RWPE2 (cell line): ENCODE results near the gene PLEKHA5.
"Not testable (repeated sequence)": the region's sequence is repeated elsewhere in the genome, so short reads cannot be mapped to it uniquely, and the experiment has no call there.

Experiments used
- ATAC-seq: fragments of 200-7000 bp; cut with Tn5 transposase; 3 replicates; pipeline ENCODE4 v1.9.1; 2021; ENCODE audit warnings: low read depth
- DNase-seq: peaks from one replicate; pipeline ENCODE4 v3.0.0-alpha.2; 2020; ENCODE audit warnings: low spot score
- H3K27ac ChIP-seq: fragments of 450-650 bp; 2 replicates; pipeline ENCODE4 v1.5.1; 2017; ENCODE audit warnings: mild to moderate bottlenecking; ENCODE audit not compliant: poor library complexity, severe bottlenecking
- H3K27me3 ChIP-seq: fragments of 250-450 bp; sonication (Bioruptor Pico); 2 replicates; pipeline ENCODE4 v1.5.1; 2021; ENCODE audit warnings: mild to moderate bottlenecking, moderate library complexity; ENCODE audit not compliant: insufficient read depth, poor library complexity, severe bottlenecking
- H3K36me3 ChIP-seq: fragments of 250-450 bp; sonication (Bioruptor Pico); 2 replicates; pipeline ENCODE4 v1.5.1; 2020; ENCODE audit warnings: low read depth, mild to moderate bottlenecking, moderate library complexity
- H3K4me1 ChIP-seq: fragments of 250-450 bp; sonication (Bioruptor Pico); 2 replicates; pipeline ENCODE4 v1.5.1; 2021; ENCODE audit warnings: mild to moderate bottlenecking, moderate library complexity; ENCODE audit not compliant: insufficient read depth, poor library complexity, severe bottlenecking
- H3K4me3 ChIP-seq: fragments of 250-450 bp; sonication (Bioruptor Pico); 2 replicates; pipeline ENCODE4 v1.5.1; 2021; ENCODE audit warnings: mild to moderate bottlenecking, moderate library complexity; ENCODE audit not compliant: severe bottlenecking
- H3K9me3 ChIP-seq: fragments of 250-450 bp; sonication (Bioruptor Pico); 2 replicates; pipeline ENCODE4 v1.5.1; 2021; ENCODE audit warnings: mild to moderate bottlenecking, moderate library complexity; ENCODE audit not compliant: severe bottlenecking
- TF ChIP-seq, protein P1 (sequence below): fragments of 450-650 bp; IDR thresholded peaks from one replicate; pipeline ENCODE4 v1.5.1; 2017; ENCODE audit warnings: mild to moderate bottlenecking, moderate library complexity; ENCODE audit not compliant: poor library complexity, severe bottlenecking

The PLEKHA5 gene

DNA sequence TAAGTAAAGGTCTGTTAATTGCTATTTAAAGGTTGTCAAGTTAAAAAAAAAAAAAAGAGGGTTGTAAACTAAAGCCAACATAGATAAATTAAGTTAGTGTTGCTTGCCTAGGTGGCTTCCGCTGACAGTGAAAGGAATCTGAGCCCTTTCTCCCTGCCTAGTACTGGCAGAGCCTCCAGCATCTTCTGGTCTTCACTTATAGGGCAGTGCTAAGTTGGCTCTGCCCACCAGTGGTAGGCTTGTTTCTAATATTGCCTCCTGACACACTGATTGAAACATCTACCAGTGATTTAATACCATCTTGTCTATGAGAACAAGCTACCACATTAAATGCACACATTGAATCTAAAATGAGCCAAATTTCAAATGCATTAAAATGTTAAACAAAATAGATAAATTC, 39.7 kb downstream of the PLEKHA5 start:
- Histone ChIP-seq H3K27ac (no peak overlapping the region), H3K9me3 (no peaks in the 10 kb centered on the region), H3K36me3 (no peaks in the 10 kb centered on the region), H3K4me3 (no peak overlapping the region), H3K27me3 (no peaks in the 10 kb centered on the region), H3K4me1 (no peaks in the 10 kb centered on the region)
- TF ChIP-seq, protein P1, sequence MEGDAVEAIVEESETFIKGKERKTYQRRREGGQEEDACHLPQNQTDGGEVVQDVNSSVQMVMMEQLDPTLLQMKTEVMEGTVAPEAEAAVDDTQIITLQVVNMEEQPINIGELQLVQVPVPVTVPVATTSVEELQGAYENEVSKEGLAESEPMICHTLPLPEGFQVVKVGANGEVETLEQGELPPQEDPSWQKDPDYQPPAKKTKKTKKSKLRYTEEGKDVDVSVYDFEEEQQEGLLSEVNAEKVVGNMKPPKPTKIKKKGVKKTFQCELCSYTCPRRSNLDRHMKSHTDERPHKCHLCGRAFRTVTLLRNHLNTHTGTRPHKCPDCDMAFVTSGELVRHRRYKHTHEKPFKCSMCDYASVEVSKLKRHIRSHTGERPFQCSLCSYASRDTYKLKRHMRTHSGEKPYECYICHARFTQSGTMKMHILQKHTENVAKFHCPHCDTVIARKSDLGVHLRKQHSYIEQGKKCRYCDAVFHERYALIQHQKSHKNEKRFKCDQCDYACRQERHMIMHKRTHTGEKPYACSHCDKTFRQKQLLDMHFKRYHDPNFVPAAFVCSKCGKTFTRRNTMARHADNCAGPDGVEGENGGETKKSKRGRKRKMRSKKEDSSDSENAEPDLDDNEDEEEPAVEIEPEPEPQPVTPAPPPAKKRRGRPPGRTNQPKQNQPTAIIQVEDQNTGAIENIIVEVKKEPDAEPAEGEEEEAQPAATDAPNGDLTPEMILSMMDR, result no peak
- DNase-seq, result no peak
- no peak for ATAC-seq

DNA sequence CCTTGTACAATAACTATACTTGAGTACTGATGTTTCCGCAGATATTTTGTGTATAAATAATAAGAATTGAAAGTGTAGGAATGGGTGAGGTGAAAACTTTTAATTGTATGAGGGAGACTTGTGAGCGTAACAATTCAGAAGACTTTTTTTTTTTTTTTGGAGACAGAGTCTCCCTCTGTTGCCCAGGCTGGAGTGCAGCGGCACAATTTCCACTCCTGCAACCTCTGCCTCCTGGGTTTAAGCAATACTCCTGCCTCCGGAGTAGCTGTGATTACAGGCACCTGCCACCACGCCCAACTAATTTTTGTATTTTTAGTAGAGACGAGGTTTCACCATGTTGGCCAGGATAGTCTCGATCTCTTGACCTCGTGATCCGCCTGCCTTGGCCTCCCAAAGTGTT, 40.8 kb downstream of the PLEKHA5 start:
- H3K36me3 ChIP-seq, H3K4me1 ChIP-seq, H3K4me3 ChIP-seq, H3K27ac ChIP-seq, H3K9me3 ChIP-seq, DNase-seq, H3K27me3 ChIP-seq, ATAC-seq: not testable (repeated sequence)

DNA sequence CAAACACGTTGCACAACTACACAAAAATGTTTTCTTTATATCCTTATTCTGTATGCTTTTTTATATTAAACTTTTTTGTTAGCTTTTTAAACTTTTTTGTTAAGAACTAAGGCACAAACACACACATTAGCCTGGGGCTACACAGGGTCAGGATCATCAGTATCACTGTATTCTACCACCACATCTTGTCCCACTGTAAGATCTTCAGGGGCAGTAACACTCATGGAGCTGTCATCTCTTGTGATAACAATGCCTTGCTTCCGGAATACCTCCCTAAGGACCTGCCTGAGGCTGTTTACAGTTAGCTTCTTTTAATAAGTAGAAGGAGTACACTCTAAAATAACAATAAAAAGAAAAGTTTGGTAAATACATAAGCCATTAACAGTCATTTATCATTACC, 42.2 kb downstream of the PLEKHA5 start:
- Histone ChIP-seq H3K4me1 (no peaks in the 10 kb centered on the region), H3K9me3 (no peaks in the 10 kb centered on the region), H3K36me3 (no peaks in the 10 kb centered on the region), H3K4me3 (no peak overlapping the region), H3K27ac (no peak overlapping the region), H3K27me3 (no peaks in the 10 kb centered on the region)
- TF ChIP-seq, protein P1, result no peak
- DNase-seq (no peak), ATAC-seq (no peak)

DNA sequence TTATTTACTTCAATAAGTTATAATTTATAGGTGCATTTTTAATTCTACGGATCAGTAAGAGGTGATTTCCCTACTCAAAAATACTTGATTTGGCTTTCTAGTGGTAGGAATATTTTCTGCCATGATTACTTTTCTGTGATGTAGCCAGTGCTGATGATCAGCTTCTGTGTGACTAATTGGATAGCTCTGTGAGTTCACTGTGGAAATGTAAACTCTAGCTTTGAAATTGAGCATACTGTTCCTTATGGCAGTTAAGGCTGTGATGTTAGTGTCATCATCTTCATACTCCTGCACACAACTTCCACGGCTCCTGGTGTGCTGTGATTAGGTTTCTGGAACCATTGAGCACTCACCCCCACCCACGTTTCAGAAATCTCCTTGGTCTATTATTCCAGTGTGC, 48.2 kb downstream of the PLEKHA5 start:
- TF ChIP-seq, protein P1, result no peak
- Histone ChIP-seq H3K4me1 (no peaks in the 10 kb centered on the region), H3K4me3 (no peak overlapping the region), H3K9me3 (no peaks in the 10 kb centered on the region), H3K36me3 (no peaks in the 10 kb centered on the region), H3K27ac (no peak overlapping the region), H3K27me3 (no peaks in the 10 kb centered on the region)
- no peak for DNase-seq
- no peak for ATAC-seq

DNA sequence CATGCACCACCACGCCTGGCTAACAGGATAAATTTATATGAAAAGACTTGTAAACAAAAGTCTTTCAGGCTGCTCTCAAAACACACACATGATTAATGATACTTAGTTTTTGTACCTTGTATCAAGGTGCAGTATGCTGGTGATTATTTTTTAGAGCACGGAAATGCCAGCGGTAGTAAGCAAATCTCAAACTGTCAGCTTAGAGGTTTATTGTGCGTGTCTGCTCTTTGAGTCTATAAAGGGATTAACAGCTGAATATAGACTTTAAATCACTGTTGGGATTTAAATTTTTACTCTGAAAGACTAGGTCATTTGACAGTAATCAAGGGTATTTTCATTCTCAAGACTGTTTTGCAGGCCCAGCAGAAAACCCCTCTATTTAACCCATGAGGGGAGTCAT, 50.5 kb downstream of the PLEKHA5 start:
- Histone ChIP-seq H3K4me1 (no peaks in the 10 kb centered on the region), H3K36me3 (no peaks in the 10 kb centered on the region), H3K27ac (no peak overlapping the region), H3K4me3 (no peak overlapping the region), H3K27me3 (no peaks in the 10 kb centered on the region), H3K9me3 (no peaks in the 10 kb centered on the region)
- ATAC-seq, result no peak
- TF ChIP-seq, protein P1, result no peak
- no peak for DNase-seq
